DLD1 (cell line): ENCODE results near the gene CYP4F11.
"Not testable (repeated sequence)": the region's sequence is repeated elsewhere in the genome, so short reads cannot be mapped to it uniquely, and the experiment has no call there.

Experiments
- in situ Hi-C: cut with HindIII; loops from 2 replicates; pipeline ENCODE4 v1.10.0; 2017; ENCODE audit warnings: low sequenced_read_pairs

The CYP4F11 gene

GRCh38 chr19:15934332-15935078 is at the start of gene CYP4F11:
TSS of gene CYP4F11 (minus strand) at chr19:15934529. CDS start at chr19:15934408, 121 bp downstream.
- in situ Hi-C loops, result no loop called here

- in situ Hi-C loops, result no loop called here
Measured at GRCh38 chr19:15979293-15979692, 45.0 kb upstream of the CYP4F11 start.

GRCh38 chr19:15977690-15978089 is 43.4 kb upstream of the CYP4F11 start:
- in situ Hi-C loops, result no loop called here

- in situ Hi-C loops, result no loop called here
Measured at GRCh38 chr19:15976836-15977689, 42.7 kb upstream of the CYP4F11 start.

GRCh38 chr19:15974856-15975255 is 40.5 kb upstream of the CYP4F11 start:
- in situ Hi-C loops, result no loop called here

GRCh38 chr19:15972043-15972442 is 37.7 kb upstream of the CYP4F11 start:
- in situ Hi-C loops, result not testable (repeated sequence)

- in situ Hi-C loops, result no loop called here
Measured at GRCh38 chr19:15971224-15971780, 37.0 kb upstream of the CYP4F11 start.

GRCh38 chr19:15964231-15964630 is 29.9 kb upstream of the CYP4F11 start:
- in situ Hi-C loops, result no loop called here

- in situ Hi-C loops, result no loop called here
Measured at GRCh38 chr19:15962319-15962718, 28.0 kb upstream of the CYP4F11 start.

GRCh38 chr19:15954820-15955219 is 20.5 kb upstream of the CYP4F11 start:
- in situ Hi-C loops, result no loop called here

- in situ Hi-C loops, result no loop called here
Measured at GRCh38 chr19:15948223-15949058, 14.1 kb upstream of the CYP4F11 start, which contains the start of gene OR10H4. TSS of gene OR10H4 (plus strand) at chr19:15949008. CDS start at chr19:15949008, 0 bp downstream.

- in situ Hi-C loops, result no loop called here
Measured at GRCh38 chr19:15945301-15945700, 11.0 kb upstream of the CYP4F11 start.

- in situ Hi-C loops, result no loop called here
Measured at GRCh38 chr19:15944401-15944800, 10.1 kb upstream of the CYP4F11 start.

- in situ Hi-C loops, result no loop called here
Measured at GRCh38 chr19:15937771-15938170, 3.4 kb upstream of the CYP4F11 start.

GRCh38 chr19:15936950-15937349 is 2.6 kb upstream of the CYP4F11 start:
- in situ Hi-C loops, result no loop called here

GRCh38 chr19:15936173-15936572 is 1.8 kb upstream of the CYP4F11 start:
- in situ Hi-C loops, result no loop called here

GRCh38 chr19:15935167-15935702 is 906 bp upstream of the CYP4F11 start:
- in situ Hi-C loops, result no loop called here

- in situ Hi-C loops, result not testable (repeated sequence)
Measured at GRCh38 chr19:15933761-15934331, 483 bp downstream of the CYP4F11 start.

GRCh38 chr19:15928321-15928720 is 6.0 kb downstream of the CYP4F11 start:
- in situ Hi-C loops, result no loop called here

- in situ Hi-C loops, result no loop called here
Measured at GRCh38 chr19:15926484-15926883, 7.8 kb downstream of the CYP4F11 start.
